ENCODE measurements around the gene PGRMC1.
A peak's percentile ranks its signal among the peaks of the same experiment; 100 is the strongest.

PGRMC1 gene

GRCh38 chrX:119218198-119218597, 17.9 kb upstream of the PGRMC1 start:
- peak; percentile 22 to 37 for DNase-seq (ENCODE audit: low read depth in 2 of 2)
- peak; percentile 34 for TF ChIP-seq CTCF (IDR thresholded peaks at IDR 0.05; ENCODE audit: low read depth, low read length)
- no peak overlapping the region for H3K4me3 ChIP-seq (replicated peaks in 1 of 2; ENCODE audit: low read depth in 2 of 2, low read length in 2 of 2)

- DNase-seq (ENCODE audit: low read depth in 2 of 2): no peak
- no peak overlapping the region for H3K4me3 ChIP-seq (replicated peaks in 1 of 2; ENCODE audit: low read depth in 2 of 2, low read length in 2 of 2)
- no peak for TF ChIP-seq CTCF (IDR thresholded peaks at IDR 0.05; ENCODE audit: low read depth, low read length)
Measured at GRCh38 chrX:119222932-119223331, 13.2 kb upstream of the PGRMC1 start.

GRCh38 chrX:119223783-119224182, 12.3 kb upstream of the PGRMC1 start:
- no peak for DNase-seq (ENCODE audit: low read depth in 2 of 2)
- no peak for TF ChIP-seq CTCF (IDR thresholded peaks at IDR 0.05; ENCODE audit: low read depth, low read length)
- no peak overlapping the region for H3K4me3 ChIP-seq (replicated peaks in 1 of 2; ENCODE audit: low read depth in 2 of 2, low read length in 2 of 2)

GRCh38 chrX:119226446-119226845, 9.6 kb upstream of the PGRMC1 start:
- TF ChIP-seq CTCF (IDR thresholded peaks at IDR 0.05; ENCODE audit: low read depth, low read length): no peak
- no peak for DNase-seq (ENCODE audit: low read depth in 2 of 2)
- H3K4me3 ChIP-seq (replicated peaks in 1 of 2; ENCODE audit: low read depth in 2 of 2, low read length in 2 of 2): no peak overlapping the region

- H3K4me3 ChIP-seq (replicated peaks in 1 of 2; ENCODE audit: low read depth in 2 of 2, low read length in 2 of 2): no peak overlapping the region
- DNase-seq (ENCODE audit: low read depth in 2 of 2): peak; percentile 91 to 92
- no peak for TF ChIP-seq CTCF (IDR thresholded peaks at IDR 0.05; ENCODE audit: low read depth, low read length)
Measured at GRCh38 chrX:119228512-119229252, 7.4 kb upstream of the PGRMC1 start.

- TF ChIP-seq CTCF (IDR thresholded peaks at IDR 0.05; ENCODE audit: low read depth, low read length): no peak
- DNase-seq (ENCODE audit: low read depth in 2 of 2): no peak
- no peak overlapping the region for H3K4me3 ChIP-seq (replicated peaks in 1 of 2; ENCODE audit: low read depth in 2 of 2, low read length in 2 of 2)
Measured at GRCh38 chrX:119229253-119229615, 6.9 kb upstream of the PGRMC1 start.

- no peak for DNase-seq (ENCODE audit: low read depth in 2 of 2)
- TF ChIP-seq CTCF (IDR thresholded peaks at IDR 0.05; ENCODE audit: low read depth, low read length): no peak
- no peak overlapping the region for H3K4me3 ChIP-seq (replicated peaks in 1 of 2; ENCODE audit: low read depth in 2 of 2, low read length in 2 of 2)
Measured at GRCh38 chrX:119230850-119231249, 5.2 kb upstream of the PGRMC1 start.
